Motor neuron (in vitro differentiated cells): Measurements from ENCODE around the gene CTU2. TPM values are rescaled to one million over a fixed set of nuclear protein-coding genes. Genes with fewer than 3 reads are reported as not detected.

Source experiments
- ATAC-seq, 8 experiments: fragments of 200-7000 bp; cut with Tn5 transposase; replicated peaks in 6 of 8; 2 replicates each; pipeline ENCODE4 v1.8.0; 2021; ENCODE audit warnings: mild to moderate bottlenecking in 8 of 8, moderate library complexity in 8 of 8
- H3K27ac ChIP-seq, 2 donors: fragments of 250-450 bp; sonication (Bioruptor Pico); 2 replicates each; pipeline ENCODE4 v1.9.0; 2021; ENCODE audit warnings: antibody characterized with exemption in 2 of 2, mild to moderate bottlenecking in 2 of 2, moderate library complexity in 1 of 2
- H3K4me1 ChIP-seq, 2 donors: fragments of 250-450 bp; sonication (Bioruptor Pico); replicated peaks in 1 of 2; 2 replicates each; pipeline ENCODE4 v1.6.1; 2021; ENCODE audit warnings: antibody characterized with exemption in 2 of 2, mild to moderate bottlenecking in 2 of 2, moderate library complexity in 1 of 2
- H3K4me3 ChIP-seq, 5 donors: fragments of 250-450 bp; sonication (Bioruptor Pico); 2 replicates each; pipeline ENCODE4 v1.9.0; 2021; ENCODE audit warnings: antibody characterized with exemption in 5 of 5, mild to moderate bottlenecking in 5 of 5, moderate library complexity in 4 of 5
- WGBS, 10 experiments: fragments of 450-650 bp; shearing (Covaris generic); methylation state at CpG; one replicate each; pipeline ENCODE4 v1.0.0; 2022; 5-methylcytosine and 5-hydroxymethylcytosine counted together
- in situ Hi-C, 9 experiments: fragments of 400-800 bp; cut with MboI; loops; one replicate each; pipeline ENCODE4 v1.15.0; 2021; ENCODE audit warnings: low sequenced_read_pairs in 9 of 9, low pct_unique_long_range_greater_than_20kb in 2 of 9; ENCODE audit not compliant: unreplicated experiment in 9 of 9
- total RNA-seq, 8 experiments: library from RNA; unstranded; fragments of 300-600 nt; gene quantifications; 2 replicates each; pipeline versions ENCODE4 v1.2.3 to v1.2.4, GENCODE V29; 2022

CTU2 gene
- total RNA-seq, 8 experiments from 2014 or later, result 10.5 to 24.1 (median 17.1) TPM

DNA sequence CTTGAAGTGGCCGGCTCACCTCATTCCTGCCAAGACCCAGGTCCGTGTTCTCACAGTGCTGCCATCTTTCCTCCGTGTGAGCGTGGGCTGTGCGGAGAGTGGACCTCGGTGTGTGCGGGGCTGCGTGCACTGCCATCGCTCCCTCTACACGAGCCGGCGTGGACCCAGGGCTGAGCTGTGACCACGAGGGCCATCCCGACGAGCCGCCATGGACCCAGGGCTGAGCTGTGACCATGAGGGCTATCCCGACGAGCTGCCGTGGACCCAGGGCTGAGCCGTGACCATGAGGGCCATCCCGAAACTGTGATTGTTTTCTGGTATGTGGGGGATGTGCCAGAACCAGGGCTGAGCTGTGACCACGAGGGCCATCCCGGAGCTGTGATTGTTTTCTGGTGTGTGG is 34.5 kb upstream of the CTU2 start:
- peak in 1 of 8 experiments; percentile 14 for ATAC-seq
- Histone ChIP-seq H3K4me3 (no peak overlapping the region), H3K27ac (no peak overlapping the region), H3K4me1 (no peaks in the 10 kb centered on the region)
- in situ Hi-C loops, result no loop called here
- 76 to 100% (median 88%) methylated on average over 2 to 8 of the region's 23 CpGs; no CpG with 5 or more reads in 5 of the 10 experiments for WGBS, 10 experiments

DNA sequence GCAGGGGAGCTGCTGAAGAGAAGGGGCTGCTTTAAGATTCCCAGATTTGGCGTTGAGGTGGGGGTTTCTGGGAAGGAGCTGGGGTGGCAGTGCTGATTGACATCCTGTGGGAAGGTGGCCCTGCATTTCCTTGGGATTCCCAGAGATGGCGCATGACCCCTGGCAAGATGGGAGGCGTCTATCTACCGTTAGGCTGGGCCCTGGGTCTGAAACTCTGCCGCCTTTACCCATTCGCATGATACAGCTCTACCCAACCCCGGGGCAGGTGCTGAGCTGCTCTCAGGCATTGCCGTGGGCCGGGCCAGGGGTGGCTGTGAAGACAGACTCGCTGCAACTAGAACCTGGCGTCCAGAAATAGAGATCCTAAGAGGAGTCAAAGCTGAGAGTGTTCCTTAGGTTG is 33.5 kb upstream of the CTU2 start:
- 0 to 93% (median 80%) methylated on average over 1 to 3 of the region's 11 CpGs; no CpG with 5 or more reads in 5 of the 10 experiments for WGBS, 10 experiments
- no peak overlapping the region for H3K27ac ChIP-seq
- ATAC-seq, result peak in 2 of 8 experiments; percentile 22 to 50
- no peak overlapping the region for H3K4me3 ChIP-seq
- no peaks in the 10 kb centered on the region for H3K4me1 ChIP-seq
- in situ Hi-C loops, result no loop called here

- WGBS, 10 experiments, result 81 to 100% (median 94%) methylated on average over 1 to 8 of the region's 19 CpGs; no CpG with 5 or more reads in 3 of the 10 experiments
- in situ Hi-C loops, result no loop called here
- Histone ChIP-seq H3K4me3 (no peak overlapping the region), H3K4me1 (no peaks in the 10 kb centered on the region), H3K27ac (no peak overlapping the region)
- ATAC-seq, result no peak
Measured at GRCh38 chr16:88673716-88674379, 32.5 kb upstream of the CTU2 start.

- WGBS, 10 experiments, result 87 to 100% (median 90%) methylated on average over 1 to 8 of the region's 22 CpGs; no CpG with 5 or more reads in 5 of the 10 experiments
- no peak overlapping the region for H3K4me3 ChIP-seq
- no peak overlapping the region for H3K27ac ChIP-seq
- in situ Hi-C loops, result no loop called here
- ATAC-seq, result no peak
- no peaks in the 10 kb centered on the region for H3K4me1 ChIP-seq
Measured at GRCh38 chr16:88676502-88677242, 29.6 kb upstream of the CTU2 start.

GRCh38 chr16:88677721-88678120 is 28.6 kb upstream of the CTU2 start:
- in situ Hi-C loops, result no loop called here
- H3K4me1 ChIP-seq, result no peaks in the 10 kb centered on the region
- 76 to 100% methylated on average over 1 to 6 of the region's 13 CpGs; no CpG with 5 or more reads in 8 of the 10 experiments for WGBS, 10 experiments
- ATAC-seq, result peak in 1 of 8 experiments; percentile 10
- H3K4me3 ChIP-seq, result no peak overlapping the region
- no peak overlapping the region for H3K27ac ChIP-seq

DNA sequence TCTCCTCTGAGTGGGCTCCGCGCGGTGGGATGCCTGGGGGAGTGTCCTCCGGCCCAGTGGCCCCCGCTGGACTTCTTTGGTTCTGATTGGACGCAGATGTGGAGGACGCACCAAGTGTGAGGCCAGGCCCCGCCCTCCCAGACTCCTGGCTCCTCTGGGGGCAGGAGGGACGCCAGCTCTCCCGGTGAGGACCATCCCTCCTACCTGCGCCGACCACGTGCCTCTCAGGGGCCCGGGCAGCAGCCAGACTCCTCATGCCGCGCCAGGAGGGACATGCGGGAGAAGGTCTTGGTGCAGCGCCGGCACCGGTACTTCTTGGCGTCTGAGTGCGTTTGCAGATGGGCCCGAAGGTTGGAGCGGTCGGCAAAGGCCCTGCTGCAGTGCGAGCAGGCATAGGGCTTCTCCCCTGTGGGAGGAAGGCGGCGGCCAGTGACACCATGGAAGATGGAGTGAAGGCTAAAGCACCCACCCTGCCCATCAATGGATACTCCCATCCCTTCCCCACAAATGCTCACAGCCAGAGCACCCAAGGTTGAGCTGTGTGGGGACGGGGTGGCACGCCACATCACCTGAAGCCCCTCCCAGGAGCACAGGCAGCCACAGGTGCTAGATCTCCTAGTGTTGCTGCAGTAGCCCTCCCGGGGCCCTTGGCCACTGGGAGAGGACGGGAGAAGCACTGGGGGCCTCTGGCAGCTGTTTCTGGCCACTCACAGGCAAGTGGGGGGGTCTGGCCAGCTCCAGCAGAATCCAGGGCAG is 27.9 kb upstream of the CTU2 start:
- no peaks in the 10 kb centered on the region for H3K4me1 ChIP-seq
- peak in 2 of 8 experiments; percentile 15 to 68 for ATAC-seq
- in situ Hi-C loops, result no loop called here
- no peak overlapping the region for H3K4me3 ChIP-seq
- no peak overlapping the region for H3K27ac ChIP-seq
- WGBS, 10 experiments, result 3 to 75% (median 20%) methylated on average over 1 to 5 of the region's 32 CpGs; no CpG with 5 or more reads in 7 of the 10 experiments

DNA sequence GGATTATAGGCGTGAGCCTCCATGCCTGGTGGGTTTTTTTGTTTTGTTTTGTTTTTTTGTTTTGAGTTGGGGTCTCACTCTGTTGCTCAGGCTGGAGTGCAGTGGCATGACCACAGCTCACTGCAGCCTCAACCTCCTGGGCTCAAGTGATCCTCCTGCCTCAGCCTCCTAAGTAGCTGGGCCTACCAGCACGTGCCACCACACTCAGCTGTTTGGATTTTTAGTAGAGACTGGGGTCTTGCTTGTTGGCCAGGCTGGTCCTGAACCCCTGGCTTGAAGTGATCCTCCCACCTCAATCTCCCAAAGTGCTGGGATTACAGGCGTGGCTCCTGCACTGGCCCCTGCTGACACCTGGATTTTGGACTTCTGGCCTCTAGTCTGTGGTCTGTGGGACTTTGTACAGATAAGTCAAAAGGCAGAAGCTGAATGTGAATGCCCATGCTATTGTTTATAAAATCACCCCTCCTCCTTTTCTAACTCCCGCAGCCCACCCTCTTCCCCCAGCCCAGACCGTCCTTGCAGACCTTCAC is 25.7 kb upstream of the CTU2 start:
- no peak for ATAC-seq
- Histone ChIP-seq H3K27ac (no peak overlapping the region), H3K4me3 (no peak overlapping the region), H3K4me1 (no peaks in the 10 kb centered on the region)
- in situ Hi-C loops, result no loop called here
- 71 to 83% methylated on average over 1 to 2 of the region's 5 CpGs; no CpG with 5 or more reads in 8 of the 10 experiments for WGBS, 10 experiments

DNA sequence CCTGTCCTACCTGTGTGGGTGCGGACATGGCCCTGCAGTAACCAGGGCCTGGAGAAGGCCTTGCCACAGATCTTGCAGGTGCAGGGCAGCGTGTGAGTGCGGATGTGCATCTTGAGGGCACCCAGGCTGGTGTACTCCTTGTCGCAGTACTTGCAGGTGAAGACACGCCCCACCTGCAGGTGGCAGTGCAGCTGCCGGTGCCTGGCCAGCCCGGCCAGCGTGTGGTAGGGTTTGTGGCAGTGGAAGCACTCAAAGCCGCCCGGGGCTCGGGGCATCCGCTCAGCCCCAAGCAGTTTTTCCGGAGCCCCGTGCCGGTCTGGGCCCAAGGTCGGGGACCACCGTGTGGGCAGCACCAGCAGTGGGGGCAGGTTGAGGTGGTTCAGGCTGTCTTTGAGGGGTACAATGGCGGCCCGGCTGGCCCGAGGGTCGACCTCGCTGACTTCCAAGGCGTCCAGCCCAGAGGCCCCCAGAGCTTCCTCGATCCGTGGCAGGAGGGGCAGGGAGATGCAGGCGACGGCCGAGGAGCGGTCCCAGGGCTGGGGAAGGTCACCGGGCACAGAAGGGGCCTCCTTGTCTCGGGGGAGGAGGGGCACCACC is 25.1 kb upstream of the CTU2 start:
- in situ Hi-C loops, result no loop called here
- 48 to 100% (median 81%) methylated on average over 1 to 4 of the region's 31 CpGs; no CpG with 5 or more reads in 6 of the 10 experiments for WGBS, 10 experiments
- ATAC-seq, result no peak
- Histone ChIP-seq H3K4me3 (no peak overlapping the region), H3K27ac (no peak overlapping the region), H3K4me1 (no peaks in the 10 kb centered on the region)

DNA sequence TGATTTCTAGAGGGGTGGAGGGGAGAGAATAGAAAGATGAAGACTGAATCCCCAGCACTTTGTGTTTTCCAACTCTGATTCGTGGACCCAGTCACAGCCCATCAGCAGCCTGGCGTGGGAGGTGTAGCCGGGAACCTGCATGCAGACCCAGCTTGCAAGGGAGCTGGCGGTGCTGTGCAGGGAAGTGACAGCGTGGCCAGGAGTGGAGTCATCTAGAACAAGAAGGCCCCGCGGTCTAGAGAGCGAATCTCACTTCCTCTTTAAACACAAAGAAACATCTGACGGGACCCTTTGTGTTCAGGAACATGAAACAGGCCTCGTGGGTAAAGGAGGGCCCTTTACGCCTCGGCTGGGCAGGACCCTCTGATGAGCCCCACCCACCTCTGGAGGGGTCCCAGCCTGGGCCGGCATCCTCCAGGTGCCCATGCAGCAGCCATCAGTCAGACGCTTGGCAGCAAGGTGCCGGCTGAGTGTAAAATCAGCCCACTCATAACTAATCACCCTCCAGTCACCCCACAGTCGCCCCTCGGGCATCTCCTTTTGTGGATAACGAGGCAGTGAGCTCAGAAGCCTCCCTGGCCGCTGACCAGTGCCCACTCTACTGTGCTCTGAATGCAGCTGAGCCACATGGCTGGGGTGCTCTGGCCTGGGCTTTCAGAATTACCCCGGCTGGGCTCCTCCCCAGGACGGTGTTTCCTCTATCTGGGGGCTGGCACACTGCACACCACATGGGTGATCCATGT is 24.4 kb upstream of the CTU2 start:
- in situ Hi-C loops, result no loop called here
- no peak overlapping the region for H3K4me3 ChIP-seq
- no peak overlapping the region for H3K27ac ChIP-seq

GRCh38 chr16:88684569-88685155 is 21.6 kb upstream of the CTU2 start:
- H3K4me1 ChIP-seq, result peaks cover 3 to 5% of the 10 kb centered on the region in 2 donors
- WGBS, 10 experiments, result 0 to 100% (median 83%) methylated on average over 1 to 9 of the region's 15 CpGs; no CpG with 5 or more reads in 5 of the 10 experiments
- H3K4me3 ChIP-seq, result no peak overlapping the region
- in situ Hi-C loops, result no loop called here
- H3K27ac ChIP-seq, result no peak overlapping the region
- ATAC-seq, result no peak

More for the DNA sequence above, 24.4 kb upstream of the CTU2 start:
- peaks cover 2% of the 10 kb centered on the region in 2 donors for H3K4me1 ChIP-seq
- 0 to 83% (median 29%) methylated on average over 1 to 10 of the region's 21 CpGs; no CpG with 5 or more reads in 3 of the 10 experiments for WGBS, 10 experiments
- ATAC-seq, result peak in 2 of 8 experiments; percentile 14 to 31

GRCh38 chr16:88685156-88686061 is 20.9 kb upstream of the CTU2 start:
- Histone ChIP-seq H3K4me1 (peaks cover 3 to 5% of the 10 kb centered on the region in 2 donors), H3K4me3 (peak overlapping the region in 1 of 5 donors; percentile 33), H3K27ac (no peak overlapping the region)
- peak; percentile 5 to 60 (median 40) for ATAC-seq
- in situ Hi-C loops, result no loop called here
- WGBS, 10 experiments, result 15 to 53% (median 20%) methylated on average over 1 to 8 of the region's 33 CpGs; no CpG with 5 or more reads in 6 of the 10 experiments
